Stomach (tissue), 4 donors: ENCODE results near the gene PLPP3.

Source experiments
- CTCF ChIP-seq, 7 experiments: fragments of 450-650 bp in 4 of 7; fragments of 200-600 bp in 3 of 7; sonication (generic) in 3 of 7; IDR thresholded peaks; one replicate each; pipeline ENCODE4 v1.5.1; 2016 to 2019; ENCODE audit warnings: antibody characterized with exemption in 7 of 7, control low read depth in 2 of 7, mild to moderate bottlenecking in 1 of 7
- EP300 ChIP-seq: sonication (generic); formaldehyde crosslinking; IDR thresholded peaks from one replicate; pipeline ENCODE4 v1.6.1; 2017; ENCODE audit warnings: antibody characterized with exemption
- POLR2A ChIP-seq, 4 donors: fragments of 450-650 bp; IDR thresholded peaks; one replicate each; pipeline ENCODE4 v1.6.1; 2016; ENCODE audit warnings: antibody characterized with exemption in 4 of 4, control low read depth in 2 of 4, mild to moderate bottlenecking in 1 of 4, moderate library complexity in 1 of 4
- POLR2AphosphoS5 ChIP-seq, 3 donors: sonication (generic); formaldehyde crosslinking; IDR thresholded peaks; one replicate each; pipeline ENCODE4 v1.6.1; 2016; ENCODE audit warnings: antibody characterized with exemption in 3 of 3

- TF ChIP-seq CTCF (IDR thresholded peaks at IDR 0.05) (no peak), POLR2AphosphoS5 (IDR thresholded peaks at IDR 0.05) (no peak), POLR2A (IDR thresholded peaks at IDR 0.05) (no peak), EP300 (no peak)
Measured at GRCh38 chr1:56591909-56592308, 12.5 kb upstream of the PLPP3 start.
